ENCODE results near the gene ADAM21.
"Not testable (repeated sequence)": the region's sequence is repeated elsewhere in the genome, so short reads cannot be mapped to it uniquely, and the experiment has no call there.

ADAM21 gene

DNA sequence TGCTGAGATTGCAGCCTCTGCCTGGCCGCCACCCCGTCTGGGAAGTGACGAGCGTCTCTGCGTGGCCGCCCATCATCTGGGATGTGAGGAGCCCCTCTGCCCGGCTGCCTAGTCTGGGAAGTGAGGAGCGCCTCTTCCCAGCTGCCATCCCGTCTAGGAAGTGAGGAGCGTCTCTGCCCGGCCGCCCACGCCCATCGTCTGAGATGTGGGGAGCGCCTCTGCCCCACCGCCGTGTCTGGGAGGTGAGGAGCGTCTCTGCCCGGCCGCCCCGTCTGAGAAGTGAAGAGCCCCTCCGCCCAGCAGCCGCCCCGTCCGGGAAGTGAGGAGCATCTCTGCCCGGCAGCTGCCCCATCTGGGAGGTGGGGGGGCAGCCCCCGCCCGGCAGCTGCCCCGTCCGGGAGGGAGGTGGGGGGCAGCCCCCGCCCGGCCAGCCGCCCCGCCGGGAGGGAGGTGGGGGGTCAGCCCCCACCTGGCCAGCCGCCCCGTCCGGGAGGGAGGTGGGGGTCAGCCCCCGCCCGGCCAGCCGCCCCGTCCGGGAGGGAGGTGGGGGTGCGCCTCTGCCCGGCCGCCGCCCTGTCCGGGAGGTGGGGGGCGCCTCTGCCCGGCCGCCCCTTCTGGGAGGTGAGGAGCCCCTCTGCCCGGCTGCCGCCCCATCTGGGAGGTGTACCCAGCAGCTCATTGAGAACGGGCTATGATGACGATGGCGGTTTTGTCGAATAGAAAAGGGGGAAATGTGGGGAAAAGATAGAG lies 25.6 kb downstream of the ADAM21 start:
- not testable (repeated sequence) for DNase-seq

DNA sequence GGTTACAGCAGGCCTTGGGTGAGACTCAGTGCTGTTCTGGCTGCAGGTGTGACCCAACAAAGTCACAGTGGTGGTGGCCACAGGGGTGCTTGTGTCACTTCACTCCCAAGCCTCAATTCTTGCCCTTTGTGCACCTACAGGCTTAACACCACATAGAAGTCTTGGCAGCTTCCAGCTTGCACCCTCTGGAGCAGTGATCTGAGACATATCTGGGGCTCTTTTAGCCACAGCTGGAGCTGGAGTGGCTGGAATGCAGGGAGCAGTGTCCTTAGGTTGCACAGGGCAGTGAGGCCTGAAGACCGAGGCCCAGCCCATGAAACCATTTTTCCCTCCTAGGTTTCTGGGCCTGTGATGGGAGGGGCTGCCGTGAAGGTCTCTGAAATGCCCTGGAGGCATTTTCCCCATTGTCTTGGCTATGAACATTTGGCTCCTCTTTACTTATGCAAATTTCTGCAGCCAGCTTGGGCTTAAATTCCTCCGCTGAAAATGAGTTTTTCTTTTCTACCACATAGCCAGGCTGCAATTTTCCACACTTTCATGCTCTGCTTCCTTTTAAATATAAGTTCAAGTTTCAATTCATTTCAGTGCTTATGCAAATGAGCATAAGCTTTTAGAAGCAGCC lies 37.7 kb downstream of the ADAM21 start:
- DNase-seq, result no peak

- DNase-seq, result no peak
Measured at GRCh38 chr14:70498191-70498590, 46.2 kb downstream of the ADAM21 start.

All from NCI-H446 (cell line).